ENCODE measurements around the gene TMEM179.

TMEM179 gene

GRCh38 chr14:104545942-104546501, 58.5 kb downstream of the TMEM179 start:
- DNase-seq (ENCODE audit: low read depth in 2 of 2, low spot score in 1 of 2) = no peak

DNA sequence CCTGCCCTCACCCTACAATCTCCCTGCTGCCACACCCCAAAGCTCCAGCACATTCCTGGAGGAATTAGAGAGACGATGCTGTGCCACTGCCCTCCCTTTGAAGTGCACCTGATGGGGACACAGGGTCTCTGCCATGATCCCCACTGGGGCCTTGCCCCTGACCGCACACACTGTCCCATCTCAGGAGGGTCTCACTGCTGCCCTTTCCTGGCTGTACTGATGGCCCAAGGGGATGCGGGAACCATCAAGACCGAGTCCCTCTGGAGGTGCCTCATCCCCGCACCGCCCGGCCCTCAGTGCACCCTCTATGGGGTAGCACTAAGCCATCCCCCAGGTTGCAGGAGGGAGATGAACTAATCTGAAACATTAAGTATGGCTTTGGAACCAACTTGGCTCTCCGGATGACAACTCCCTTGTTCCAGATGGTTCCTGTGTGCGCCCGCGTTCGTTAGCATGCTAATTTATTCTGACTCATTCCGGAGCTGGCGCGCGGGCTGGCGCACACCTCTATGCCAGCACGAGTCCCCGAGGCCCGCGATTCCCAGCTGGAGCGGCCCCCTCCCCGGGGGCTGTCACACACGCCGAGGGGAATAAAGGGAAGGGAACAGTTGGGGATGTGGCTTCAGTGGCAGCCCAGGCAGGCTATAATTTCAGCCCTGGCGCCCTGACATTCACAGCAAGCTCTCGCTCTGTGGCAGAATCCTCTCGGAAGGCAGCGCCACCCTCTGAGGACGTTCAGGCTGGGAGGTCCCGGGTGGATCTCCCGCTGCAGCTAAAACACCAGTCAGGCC, 59.2 kb downstream of the TMEM179 start:
- no peak for DNase-seq (ENCODE audit: low read depth in 2 of 2, low spot score in 1 of 2)

DNA sequence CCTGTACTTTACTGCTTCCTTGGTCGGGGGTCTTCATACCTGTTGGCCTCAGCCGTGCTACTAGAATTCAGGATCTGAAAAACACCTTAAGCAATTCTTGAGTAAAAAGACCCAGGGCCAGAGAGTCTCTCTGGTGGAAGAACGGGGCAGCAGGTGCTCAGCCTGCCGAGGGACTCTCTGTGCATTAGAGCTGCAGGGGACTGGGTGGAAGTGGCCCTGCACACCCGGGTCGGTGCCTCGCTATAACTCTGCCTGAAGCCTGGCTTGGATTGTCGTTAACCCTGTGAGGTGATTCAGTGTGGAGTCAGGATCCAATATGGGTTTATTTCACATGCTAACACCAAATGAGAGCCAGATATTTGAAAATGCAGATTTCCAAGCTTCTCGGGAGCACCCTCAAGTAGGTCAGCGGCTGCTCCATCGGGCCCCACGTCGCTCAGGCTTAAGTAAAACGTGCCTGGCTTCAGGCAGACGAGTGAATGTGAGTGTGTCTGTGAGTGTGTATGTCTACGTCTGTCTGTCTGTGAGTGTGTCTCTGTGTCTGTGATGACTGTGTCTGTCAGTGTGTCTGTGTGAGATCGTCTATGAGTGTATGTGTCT, 60.1 kb downstream of the TMEM179 start:
- no peak for DNase-seq (ENCODE audit: low read depth in 2 of 2, low spot score in 1 of 2)

GRCh38 chr14:104542871-104543830, 61.4 kb downstream of the TMEM179 start:
- DNase-seq (ENCODE audit: low read depth in 2 of 2, low spot score in 1 of 2) = no peak

DNA sequence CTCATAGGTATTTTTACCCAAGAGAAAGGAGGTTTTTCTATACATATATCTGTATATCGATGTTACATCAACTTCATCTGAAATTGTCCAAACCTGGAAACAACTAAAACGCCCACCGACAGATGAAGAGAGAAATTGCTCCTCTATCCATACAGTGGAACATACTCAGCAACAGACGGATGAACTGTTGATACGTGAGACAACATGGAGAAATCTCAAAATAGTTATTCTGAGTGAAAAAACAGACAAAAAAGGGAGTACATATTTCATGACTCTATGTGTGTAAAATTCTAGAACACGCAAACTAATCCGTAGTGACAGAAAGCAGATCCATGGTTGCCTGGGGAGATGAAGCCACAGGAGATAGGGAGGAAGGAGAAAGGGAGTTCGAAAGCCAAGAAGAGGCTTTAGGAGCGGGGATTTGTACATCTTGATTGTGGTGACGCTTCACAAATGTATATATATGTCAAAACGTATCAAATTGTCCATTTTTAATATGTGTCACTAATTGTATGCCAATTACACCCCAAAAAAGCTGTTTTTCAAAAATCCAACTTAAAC, 62.6 kb downstream of the TMEM179 start:
- no peak for DNase-seq (ENCODE audit: low read depth in 2 of 2, low spot score in 1 of 2)
